Keratinocyte (primary cell): Measurements from ENCODE around the gene ABCC11. TPM values are rescaled to one million over a fixed set of nuclear protein-coding genes. Genes with fewer than 3 reads are reported as not detected.

Experiments
- DNase-seq: peaks from one replicate; pipeline ENCODE4 v3.0.0-alpha.2; 2011; ENCODE audit warnings: low read depth, missing footprints, low spot score
- FAIRE-seq: peaks from 2 replicates; lab custom pipeline; 2011; peaks lifted over from hg19 to GRCh38; lab: Jason Lieb, UNC
- H2AFZ ChIP-seq: 2 replicates; pipeline ENCODE4 v1.6.0; 2012; ENCODE audit warnings: low read length, control low read depth, inconsistent platforms; ENCODE audit not compliant: control insufficient read depth
- H3K27ac ChIP-seq: 2 replicates; pipeline ENCODE4 v1.5.1; 2011; ENCODE audit warnings: low read length; ENCODE audit not compliant: control insufficient read depth, insufficient read depth
- H3K27me3 ChIP-seq: 3 replicates; pipeline ENCODE4 v1.6.0; 2011; ENCODE audit warnings: low read length; ENCODE audit not compliant: control insufficient read depth, insufficient read depth; ENCODE audit errors: extremely low read depth
- H3K36me3 ChIP-seq, 2 experiments: 2 replicates in 1 of 2; 3 replicates in 1 of 2; pipeline ENCODE4 v1.5.1; 2011; ENCODE audit warnings: low read length in 2 of 2, mild to moderate bottlenecking in 1 of 2; ENCODE audit not compliant: control insufficient read depth in 2 of 2, insufficient read depth in 2 of 2; ENCODE audit errors: extremely low read depth in 1 of 2
- H3K4me1 ChIP-seq: 3 replicates; pipeline ENCODE4 v1.5.1; 2011; ENCODE audit warnings: low read length; ENCODE audit not compliant: control insufficient read depth, insufficient read depth; ENCODE audit errors: extremely low read depth
- H3K4me2 ChIP-seq: 3 replicates; pipeline ENCODE4 v1.6.0; 2011; ENCODE audit warnings: low read depth, low read length; ENCODE audit not compliant: control insufficient read depth, insufficient read depth; ENCODE audit errors: extremely low read depth
- H3K4me3 ChIP-seq, 3 experiments: fragments of 200-600 bp in 1 of 3; sonication (generic) in 1 of 3; 2 replicates in 2 of 3; 3 replicates in 1 of 3; pipeline ENCODE4 v1.5.1; 2011 to 2016; ENCODE audit warnings: low read length in 3 of 3, mild to moderate bottlenecking in 3 of 3, control low read depth in 2 of 3, inconsistent platforms in 1 of 3, low read depth in 1 of 3, mixed read lengths in 1 of 3, mixed run types in 1 of 3, moderate library complexity in 1 of 3; ENCODE audit not compliant: control insufficient read depth in 2 of 3, insufficient read depth in 2 of 3; ENCODE audit errors: extremely low read depth in 1 of 3
- H3K79me2 ChIP-seq: 2 replicates; pipeline ENCODE4 v1.6.0; 2012; ENCODE audit warnings: low read length; ENCODE audit not compliant: control insufficient read depth, insufficient read depth
- H3K9ac ChIP-seq: 3 replicates; pipeline ENCODE4 v1.6.0; 2011; ENCODE audit warnings: low read length; ENCODE audit not compliant: control insufficient read depth, insufficient read depth; ENCODE audit errors: extremely low read depth
- H3K9me1 ChIP-seq: 3 replicates; pipeline ENCODE4 v1.6.0; 2011; ENCODE audit warnings: low read length; ENCODE audit not compliant: control insufficient read depth, insufficient read depth; ENCODE audit errors: extremely low read depth
- H3K9me3 ChIP-seq: 2 replicates; pipeline ENCODE4 v1.5.1; 2012; ENCODE audit warnings: low read depth, low read length; ENCODE audit not compliant: control insufficient read depth
- H4K20me1 ChIP-seq: 3 replicates; pipeline ENCODE4 v1.6.0; 2011; ENCODE audit warnings: low read length; ENCODE audit not compliant: control insufficient read depth, insufficient read depth; ENCODE audit errors: extremely low read depth
- EZH2 ChIP-seq: IDR thresholded peaks from one replicate; pipeline ENCODE4 v1.6.1; 2012; ENCODE audit warnings: inconsistent platforms, mild to moderate bottlenecking, low read length, moderate library complexity
- dilution Hi-C: fragments of 300-500 bp; cut with MboI; formaldehyde crosslinking; loops from one replicate; pipeline ENCODE4 v1.7.0; 2020; ENCODE audit warnings: low sequenced_read_pairs; ENCODE audit not compliant: extremely low pct_ligation_motif_present
- polyA plus RNA-seq, 5 experiments: library from polyadenylated mRNA; depleted of rRNA in 3 of 5; stranded (reverse) in 3 of 5; stranded (forward) in 1 of 5; unstranded in 1 of 5; fragments of >200 nt; gene quantifications; 1 replicate in 1 of 5; 2 replicates in 3 of 5; 3 replicates in 1 of 5; pipeline versions ENCODE4 v1.2.1 to v1.2.3, GENCODE V29; 2011 to 2012; ENCODE audit warnings: missing spikeins in 2 of 5, low read depth in 1 of 5, low replicate concordance in 1 of 5
- TF ChIP-seq, protein P1 (sequence below), 3 experiments: IDR thresholded peaks in 1 of 3; conservative IDR thresholded peaks in 1 of 3; optimal IDR thresholded peaks in 1 of 3; 2 replicates in 2 of 3; 3 replicates in 1 of 3; pipeline versions ENCODE3 to v1.5.1; 2011; ENCODE audit warnings: low read length in 3 of 3, mild to moderate bottlenecking in 3 of 3, moderate library complexity in 2 of 3, control low read depth in 1 of 3, inconsistent platforms in 1 of 3; ENCODE audit not compliant: insufficient read depth in 2 of 3; ENCODE audit errors: extremely low read depth in 1 of 3

ABCC11 gene
- polyA plus RNA-seq, 1 donor (not counting 4 experiments of a cell fraction or from before 2014, with no cell fraction given), result 0.33 TPM

DNA sequence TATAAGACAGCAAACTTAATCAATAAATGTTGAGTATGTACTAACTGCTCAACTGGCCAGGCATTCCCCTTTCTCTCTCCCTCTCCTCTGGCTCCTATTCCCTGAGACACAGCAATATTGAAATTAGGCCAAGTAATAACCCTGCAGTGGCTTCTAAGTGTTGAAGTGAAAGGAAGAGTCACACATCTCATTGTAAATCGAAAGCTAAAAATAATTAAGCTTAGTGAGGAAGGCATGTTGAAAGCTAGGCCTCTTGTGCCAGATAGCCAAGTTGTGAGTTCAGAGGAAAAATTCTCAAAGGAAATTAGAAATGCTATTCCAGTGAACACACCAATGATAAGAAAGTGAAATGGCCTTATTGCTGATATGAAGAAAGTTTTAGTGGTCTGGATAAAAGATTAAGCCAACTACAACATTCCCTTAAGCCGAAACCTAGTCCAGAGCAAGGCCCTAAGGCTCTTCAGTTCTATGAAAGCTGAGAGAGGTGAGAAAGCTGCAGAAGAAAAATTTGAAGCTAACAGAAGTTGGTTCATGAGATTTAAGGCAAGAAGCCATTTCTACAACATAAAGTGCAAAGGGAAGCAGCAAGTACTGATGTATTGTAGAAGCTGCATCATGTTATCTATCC, 35.4 kb upstream of the ABCC11 start:
- H3K9me1 ChIP-seq, result no peaks in the 10 kb centered on the region
- DNase-seq (no peak), FAIRE-seq (no peak)
- no peak overlapping the region for H3K4me2 ChIP-seq
- H4K20me1 ChIP-seq, result no peaks in the 10 kb centered on the region
- H3K9me3 ChIP-seq, result peaks cover 5% of the 10 kb centered on the region
- no peaks in the 10 kb centered on the region for H3K27me3 ChIP-seq
- no peak for TF ChIP-seq EZH2
- TF ChIP-seq, protein P1, sequence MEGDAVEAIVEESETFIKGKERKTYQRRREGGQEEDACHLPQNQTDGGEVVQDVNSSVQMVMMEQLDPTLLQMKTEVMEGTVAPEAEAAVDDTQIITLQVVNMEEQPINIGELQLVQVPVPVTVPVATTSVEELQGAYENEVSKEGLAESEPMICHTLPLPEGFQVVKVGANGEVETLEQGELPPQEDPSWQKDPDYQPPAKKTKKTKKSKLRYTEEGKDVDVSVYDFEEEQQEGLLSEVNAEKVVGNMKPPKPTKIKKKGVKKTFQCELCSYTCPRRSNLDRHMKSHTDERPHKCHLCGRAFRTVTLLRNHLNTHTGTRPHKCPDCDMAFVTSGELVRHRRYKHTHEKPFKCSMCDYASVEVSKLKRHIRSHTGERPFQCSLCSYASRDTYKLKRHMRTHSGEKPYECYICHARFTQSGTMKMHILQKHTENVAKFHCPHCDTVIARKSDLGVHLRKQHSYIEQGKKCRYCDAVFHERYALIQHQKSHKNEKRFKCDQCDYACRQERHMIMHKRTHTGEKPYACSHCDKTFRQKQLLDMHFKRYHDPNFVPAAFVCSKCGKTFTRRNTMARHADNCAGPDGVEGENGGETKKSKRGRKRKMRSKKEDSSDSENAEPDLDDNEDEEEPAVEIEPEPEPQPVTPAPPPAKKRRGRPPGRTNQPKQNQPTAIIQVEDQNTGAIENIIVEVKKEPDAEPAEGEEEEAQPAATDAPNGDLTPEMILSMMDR (optimal IDR thresholded peaks at IDR 0.05 in 1 of 3, IDR thresholded peaks at IDR 0.05 in 1 of 3, conservative IDR thresholded peaks at IDR 0.05 in 1 of 3; ENCODE audit: extremely low read depth in 1 of 3, insufficient read depth in 2 of 3, low read length in 3 of 3), result no peak
- H3K4me3 ChIP-seq, result no peak overlapping the region
- peaks cover 1% of the 10 kb centered on the region for H3K79me2 ChIP-seq
- peaks cover 4 to 10% of the 10 kb centered on the region in 2 experiments for H3K36me3 ChIP-seq
- H3K9ac ChIP-seq, result no peak overlapping the region
- no peak overlapping the region for H3K27ac ChIP-seq
- H2AFZ ChIP-seq, result no peak overlapping the region
- no peaks in the 10 kb centered on the region for H3K4me1 ChIP-seq
- dilution Hi-C loops, result no loop called here

DNA sequence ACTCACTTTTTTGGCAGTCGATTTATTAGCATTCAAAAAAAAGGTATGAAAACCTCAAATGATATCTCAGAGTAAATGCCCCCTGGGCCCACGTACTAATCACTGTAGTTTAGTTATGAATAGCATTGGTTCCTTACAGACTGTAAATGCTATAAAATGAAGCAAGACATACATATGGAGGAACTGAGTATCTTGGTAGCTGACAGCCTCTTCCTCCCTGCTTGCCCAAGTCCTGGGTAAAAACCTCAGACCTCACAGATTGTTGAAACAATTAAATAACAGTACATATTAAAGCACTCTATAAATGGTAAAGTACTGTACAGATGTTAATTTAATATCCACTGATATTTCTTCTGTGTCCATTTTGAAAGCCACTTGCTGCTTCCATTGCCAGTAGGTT, 33.2 kb upstream of the ABCC11 start:
- no peak for FAIRE-seq
- H3K36me3 ChIP-seq, result peaks cover 2 to 4% of the 10 kb centered on the region in 2 experiments

More for the DNA sequence above, 33.2 kb upstream of the ABCC11 start:
- no peak for DNase-seq
- no peak for TF ChIP-seq EZH2
- TF ChIP-seq, protein P1 (optimal IDR thresholded peaks at IDR 0.05 in 1 of 3, IDR thresholded peaks at IDR 0.05 in 1 of 3, conservative IDR thresholded peaks at IDR 0.05 in 1 of 3; ENCODE audit: extremely low read depth in 1 of 3, insufficient read depth in 2 of 3, low read length in 3 of 3), result no peak
- Histone ChIP-seq H3K9ac (no peak overlapping the region), H3K79me2 (no peaks in the 10 kb centered on the region), H3K27ac (no peak overlapping the region), H3K4me3 (no peak overlapping the region), H3K4me1 (no peaks in the 10 kb centered on the region), H2AFZ (no peak overlapping the region), H4K20me1 (no peaks in the 10 kb centered on the region), H3K27me3 (no peaks in the 10 kb centered on the region), H3K9me3 (no peaks in the 10 kb centered on the region), H3K4me2 (no peak overlapping the region), H3K9me1 (no peaks in the 10 kb centered on the region)
- dilution Hi-C loops, result no loop called here
